Anterior cingulate cortex (tissue), 58 donors: ENCODE data around the gene DENND4B.
"Not testable (repeated sequence)": the region's sequence is repeated elsewhere in the genome, so short reads cannot be mapped to it uniquely, and the experiment has no call there.

Source experiments
- DNase-seq, 58 donors: peaks; one replicate each; lab custom pipeline; 2025; lab: John Stamatoyannopoulos, UW

The DENND4B gene, protein sequence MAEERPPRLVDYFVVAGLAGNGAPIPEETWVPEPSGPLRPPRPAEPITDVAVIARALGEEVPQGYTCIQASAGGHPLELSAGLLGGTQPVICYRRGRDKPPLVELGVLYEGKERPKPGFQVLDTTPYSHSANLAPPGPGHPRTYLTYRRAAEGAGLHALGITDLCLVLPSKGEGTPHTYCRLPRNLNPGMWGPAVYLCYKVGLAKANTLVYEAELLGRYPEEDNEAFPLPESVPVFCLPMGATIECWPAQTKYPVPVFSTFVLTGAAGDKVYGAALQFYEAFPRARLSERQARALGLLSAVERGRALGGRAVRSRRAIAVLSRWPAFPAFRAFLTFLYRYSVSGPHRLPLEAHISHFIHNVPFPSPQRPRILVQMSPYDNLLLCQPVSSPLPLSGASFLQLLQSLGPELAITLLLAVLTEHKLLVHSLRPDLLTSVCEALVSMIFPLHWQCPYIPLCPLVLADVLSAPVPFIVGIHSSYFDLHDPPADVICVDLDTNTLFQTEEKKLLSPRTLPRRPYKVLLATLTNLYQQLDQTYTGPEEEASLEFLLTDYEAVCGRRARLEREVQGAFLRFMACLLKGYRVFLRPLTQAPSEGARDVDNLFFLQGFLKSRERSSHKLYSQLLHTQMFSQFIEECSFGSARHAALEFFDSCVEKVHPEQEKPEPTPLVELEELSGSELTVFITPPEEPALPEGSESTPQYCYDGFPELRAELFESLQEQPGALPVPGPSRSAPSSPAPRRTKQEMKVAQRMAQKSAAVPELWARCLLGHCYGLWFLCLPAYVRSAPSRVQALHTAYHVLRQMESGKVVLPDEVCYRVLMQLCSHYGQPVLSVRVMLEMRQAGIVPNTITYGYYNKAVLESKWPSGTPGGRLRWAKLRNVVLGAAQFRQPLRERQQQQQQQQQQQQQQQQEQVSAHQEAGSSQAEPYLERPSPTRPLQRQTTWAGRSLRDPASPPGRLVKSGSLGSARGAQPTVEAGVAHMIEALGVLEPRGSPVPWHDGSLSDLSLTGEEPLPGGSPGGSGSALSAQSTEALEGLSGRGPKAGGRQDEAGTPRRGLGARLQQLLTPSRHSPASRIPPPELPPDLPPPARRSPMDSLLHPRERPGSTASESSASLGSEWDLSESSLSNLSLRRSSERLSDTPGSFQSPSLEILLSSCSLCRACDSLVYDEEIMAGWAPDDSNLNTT (N-terminal part only)

DNA sequence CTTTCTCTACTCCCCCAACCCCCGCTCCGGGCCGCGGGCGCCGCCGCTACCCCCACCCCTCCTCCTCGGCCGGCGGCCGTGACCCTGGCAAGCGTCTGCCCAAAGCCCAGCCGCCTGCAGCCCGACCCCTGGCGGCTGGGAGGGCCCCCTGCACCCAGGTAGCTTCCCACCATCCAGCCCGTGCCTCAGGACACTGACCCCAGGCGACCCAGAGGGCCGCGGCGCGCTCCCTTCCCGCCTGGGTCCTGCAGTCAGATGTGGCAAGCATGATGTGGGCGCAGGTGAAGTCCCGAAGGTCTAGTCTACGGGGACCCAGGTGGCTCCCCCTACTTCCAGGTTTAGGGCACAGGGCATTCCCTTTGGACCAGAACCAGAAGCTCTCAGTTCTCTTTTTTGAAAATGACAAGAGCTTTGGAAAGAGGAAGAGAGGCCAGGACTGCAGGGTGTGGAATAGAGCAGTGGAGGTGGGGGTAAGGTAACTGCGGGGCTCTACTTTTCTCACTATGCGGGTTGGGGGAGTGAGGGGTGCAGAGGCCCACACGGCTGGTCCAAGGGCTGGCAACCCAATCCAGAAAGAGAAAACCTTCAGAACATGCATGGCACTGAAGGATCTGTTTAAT lies at the start of gene DENND4B:
Gene DENND4B, minus strand, starts transcription at position 97 of the 620 bp plus-strand sequence. CDS start 2,344 bp downstream, outside the sequence.
- DNase-seq = peak in 54 of 58 donors; percentile 24 to 83 (median 68)

DNA sequence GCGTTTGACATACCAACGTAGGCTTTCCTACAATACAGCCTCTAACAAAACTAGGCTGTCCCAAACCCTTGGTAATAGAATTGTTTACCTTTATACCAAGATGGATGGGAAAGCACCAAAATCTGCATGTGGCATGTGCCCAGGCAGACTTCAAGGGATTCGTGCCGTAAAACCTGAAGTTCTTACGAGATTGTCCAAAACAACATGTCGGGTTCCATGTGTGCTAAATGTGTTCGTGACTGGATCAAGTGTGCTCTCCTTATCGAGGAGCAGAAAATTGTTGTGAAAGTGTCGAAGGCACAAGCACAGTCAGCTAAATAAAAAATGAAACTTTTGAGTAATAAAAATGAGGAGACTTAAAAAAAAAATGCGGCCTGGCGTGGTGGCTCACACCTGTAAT lies 49.1 kb upstream of the DENND4B start:
- DNase-seq = no peak

DNA sequence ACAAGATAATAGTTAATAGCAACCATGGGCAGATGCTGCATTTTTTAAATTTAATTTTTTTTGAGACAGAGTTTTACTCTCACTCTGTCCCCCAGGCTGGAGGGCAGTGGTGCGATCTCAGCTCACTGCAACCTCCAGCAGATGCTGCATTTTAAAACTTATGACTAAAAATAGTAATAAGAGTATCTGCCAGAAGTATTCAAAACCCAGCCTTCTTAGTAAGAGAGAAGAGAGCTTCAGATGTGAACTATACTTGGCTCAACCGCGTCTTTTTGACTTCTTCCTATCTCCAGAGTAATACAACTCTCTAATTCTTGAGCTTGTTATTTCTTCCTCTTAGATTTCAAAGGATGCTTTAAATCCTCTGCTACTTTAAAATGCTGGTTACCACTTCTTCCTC lies 48.7 kb upstream of the DENND4B start:
- no peak for DNase-seq

DNA sequence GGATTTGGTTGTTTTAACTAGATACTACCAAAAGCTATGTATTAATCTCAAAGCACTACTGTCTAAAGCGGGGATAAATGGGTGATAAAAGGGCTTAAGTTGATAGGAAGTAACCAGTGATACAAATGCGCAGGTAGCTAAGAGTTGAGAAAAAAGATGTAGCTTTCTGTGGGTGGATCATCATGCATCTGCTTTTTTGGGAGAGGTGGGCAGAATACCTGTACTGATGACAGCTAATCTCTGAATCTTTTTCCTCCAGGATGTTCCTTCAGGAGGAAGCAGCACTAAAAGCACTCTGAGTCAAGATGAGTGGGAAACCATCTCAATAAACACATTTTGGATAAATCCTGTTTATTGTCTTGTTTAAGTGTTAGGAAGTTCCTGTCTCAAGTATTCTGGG lies 45.3 kb upstream of the DENND4B start:
- DNase-seq = no peak

DNA sequence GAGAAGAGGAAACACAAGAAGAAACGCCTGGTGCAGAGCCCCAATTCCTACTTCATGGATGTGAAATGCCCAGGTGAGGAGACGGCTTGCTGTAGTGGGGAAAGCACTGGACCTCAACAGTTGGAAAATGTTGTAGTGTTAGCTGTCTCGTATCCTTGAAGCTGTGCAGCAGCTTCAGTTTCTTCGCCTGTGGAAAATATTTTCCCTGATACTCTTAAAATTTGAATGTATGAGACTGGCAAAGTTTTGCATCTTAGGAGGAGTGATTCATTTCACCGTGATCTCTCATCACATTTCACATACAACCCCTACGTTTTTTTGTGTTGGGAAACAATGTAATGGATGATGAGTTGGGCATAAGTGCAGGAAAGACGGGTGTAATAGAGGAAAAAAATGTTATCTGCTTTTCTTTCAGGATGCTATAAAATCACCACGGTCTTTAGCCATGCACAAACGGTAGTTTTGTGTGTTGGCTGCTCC lies 44.7 kb upstream of the DENND4B start:
- DNase-seq = no peak

DNA sequence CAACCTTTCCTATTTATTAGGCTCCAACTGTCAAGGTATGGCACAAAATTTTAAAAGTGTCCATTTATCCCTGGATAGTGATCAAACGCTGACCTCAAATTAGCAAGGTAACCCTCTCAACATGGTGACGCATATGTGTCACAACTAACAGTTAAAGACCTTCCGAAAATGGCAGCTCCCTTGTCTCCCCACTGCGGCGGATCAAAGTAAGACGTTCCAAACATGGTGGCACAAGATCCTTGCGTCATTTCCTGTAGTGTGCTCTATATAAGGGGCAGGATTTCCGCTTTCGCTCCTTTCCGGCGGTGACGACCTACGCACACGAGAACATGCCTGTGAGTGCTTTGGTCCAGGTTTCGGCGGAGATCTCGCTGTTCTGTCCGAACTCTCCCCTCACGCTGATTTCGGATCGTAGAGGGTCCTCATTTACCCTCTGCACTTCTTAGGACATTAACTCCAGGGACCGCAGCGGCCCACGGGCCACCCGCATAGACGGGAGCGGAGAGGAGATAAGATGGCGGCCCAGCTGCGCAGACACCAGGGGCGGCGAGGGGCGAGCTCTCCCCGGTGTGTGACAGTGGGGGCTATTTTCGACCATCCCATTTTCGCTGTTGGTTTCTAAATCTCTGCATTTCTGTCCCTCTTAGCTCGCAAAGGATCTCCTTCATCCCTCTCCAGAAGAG lies 44.1 kb upstream of the DENND4B start, which contains the start of gene RPS27:
Gene RPS27, plus strand, starts transcription at position 295 of the 683 bp plus-strand sequence. Its CDS starts 35 bp downstream, at position 330.
- peak; percentile 22 to 96 (median 85) for DNase-seq

DNA sequence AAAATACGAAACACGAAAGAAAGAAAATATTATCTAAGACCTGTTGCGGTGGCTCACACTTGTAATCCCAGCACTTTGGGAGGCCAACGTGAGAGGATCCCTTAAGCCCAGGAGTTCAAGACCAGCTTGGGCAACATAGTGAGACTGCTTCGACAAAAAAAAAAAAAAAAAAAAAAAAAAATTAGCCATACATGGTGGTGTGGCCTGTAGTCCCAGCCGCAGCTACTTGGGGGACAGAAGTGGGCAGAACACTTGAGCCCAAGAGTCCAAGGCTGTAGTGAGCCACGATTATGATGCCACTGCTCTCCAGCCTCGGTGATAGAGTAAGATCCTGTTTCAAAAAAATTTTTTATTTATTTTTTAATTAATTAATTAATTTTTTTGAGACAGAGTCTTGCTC lies 41.1 kb upstream of the DENND4B start:
- no peak for DNase-seq

DNA sequence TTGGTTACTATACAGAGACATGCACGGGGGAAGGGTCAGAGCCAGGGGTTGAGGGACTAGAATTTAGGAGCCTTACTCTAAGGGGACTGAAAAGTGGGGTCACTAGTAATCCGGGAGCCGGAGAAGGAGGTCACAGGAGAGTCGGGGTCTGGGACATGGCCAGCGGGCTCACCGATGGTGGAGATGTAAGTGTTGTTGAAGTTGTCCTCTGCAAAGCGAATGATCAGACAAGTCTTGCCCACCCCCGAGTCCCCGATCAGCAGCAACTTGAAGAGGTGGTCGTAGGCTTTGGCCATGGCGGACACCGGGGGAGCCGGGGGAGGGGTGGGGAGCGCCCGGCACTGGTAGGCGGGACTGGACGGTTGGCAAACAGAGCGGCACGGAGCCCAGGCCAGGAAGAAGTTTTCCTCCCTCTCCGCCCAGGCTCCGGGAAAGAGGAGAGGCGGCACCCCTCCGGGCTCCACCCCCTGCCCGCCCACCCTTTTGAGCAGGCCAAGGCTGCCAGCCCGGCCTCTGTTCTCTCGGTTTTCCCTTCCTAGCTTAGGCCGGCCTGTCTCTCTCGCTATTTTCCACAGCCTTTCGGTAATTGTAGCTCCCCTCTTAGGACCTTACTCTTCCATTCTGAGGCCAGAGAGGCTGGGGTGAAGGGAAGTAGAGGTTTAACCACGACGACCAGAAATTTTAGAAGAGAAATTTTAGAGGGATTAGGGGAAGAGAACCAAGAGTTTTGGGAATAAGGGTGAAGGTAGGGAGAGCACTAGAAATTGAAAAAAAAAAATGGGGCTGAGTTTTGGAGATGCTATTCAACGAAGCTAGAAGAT lies 39.6 kb upstream of the DENND4B start, which contains the start of gene RAB13:
Gene RAB13, minus strand, starts transcription at position 399 of the 821 bp plus-strand sequence. Its CDS starts 103 bp downstream, at position 296.
- DNase-seq = peak in 55 of 58 donors; percentile 3 to 82 (median 55)

DNA sequence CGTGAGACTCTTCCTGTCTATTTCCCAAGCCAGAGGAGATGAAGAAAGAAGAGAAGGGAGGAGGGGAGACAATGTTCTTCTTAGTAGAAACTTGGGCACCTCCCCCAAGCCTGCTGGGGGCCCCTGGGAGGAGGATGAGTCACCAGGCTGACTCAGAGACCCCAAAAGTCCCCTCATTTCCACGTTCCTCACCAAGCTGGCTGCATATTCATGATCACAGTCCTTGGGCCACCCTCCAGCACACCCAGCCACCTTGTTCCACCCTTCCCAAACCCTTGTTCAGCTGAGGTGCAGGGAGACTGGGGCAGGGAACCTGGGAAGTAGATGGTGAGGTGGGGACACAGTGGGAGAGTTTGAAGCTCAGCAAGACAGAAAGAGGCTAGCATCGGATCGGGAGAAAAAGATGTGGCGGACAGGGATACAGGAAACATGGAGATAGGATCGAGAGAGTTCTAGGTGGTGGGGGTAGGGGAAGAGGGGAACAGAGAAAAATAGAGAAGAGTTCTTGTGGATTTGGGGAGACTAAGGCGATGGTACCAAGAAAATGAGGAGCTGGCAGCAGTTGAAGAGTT lies 38.9 kb upstream of the DENND4B start:
- DNase-seq = peak in 4 of 58 donors; percentile 12 to 38 (median 14)

DNA sequence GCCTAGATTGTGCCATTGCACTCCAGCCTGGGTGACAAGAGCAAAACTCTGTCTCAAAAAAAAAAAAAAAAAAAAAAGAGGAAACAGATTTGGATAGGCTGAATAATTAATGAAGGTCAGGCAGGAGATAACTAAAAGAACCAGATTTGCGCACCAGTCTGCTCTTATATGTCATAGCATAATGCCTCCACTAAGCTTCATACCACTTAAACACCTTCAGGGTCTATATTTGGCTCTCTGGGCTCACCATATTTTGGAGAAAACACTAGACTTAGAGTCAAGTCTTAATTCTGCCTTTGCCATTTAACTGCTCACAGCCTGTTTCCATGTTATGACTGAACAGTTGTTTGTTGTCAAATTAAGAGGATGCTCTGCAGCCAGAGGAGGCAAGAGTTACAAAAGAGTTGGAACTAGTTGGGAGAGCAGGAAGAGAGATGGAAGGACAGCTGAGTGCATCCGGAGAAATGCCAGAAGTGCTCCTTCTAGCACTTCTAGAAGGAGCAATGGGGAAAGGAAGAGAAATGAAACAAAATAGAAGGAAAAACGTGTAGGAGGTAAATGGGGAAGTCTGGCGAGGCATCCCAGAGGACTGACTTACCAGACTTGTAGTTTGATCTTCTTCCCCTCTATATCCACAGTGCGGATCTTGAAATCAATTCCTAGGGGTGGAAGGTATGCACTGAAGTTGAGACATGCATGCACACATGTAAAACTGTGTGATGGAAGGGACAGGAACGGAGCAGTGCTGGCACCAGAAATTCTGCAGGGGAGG lies 37.8 kb upstream of the DENND4B start:
- no peak for DNase-seq

DNA sequence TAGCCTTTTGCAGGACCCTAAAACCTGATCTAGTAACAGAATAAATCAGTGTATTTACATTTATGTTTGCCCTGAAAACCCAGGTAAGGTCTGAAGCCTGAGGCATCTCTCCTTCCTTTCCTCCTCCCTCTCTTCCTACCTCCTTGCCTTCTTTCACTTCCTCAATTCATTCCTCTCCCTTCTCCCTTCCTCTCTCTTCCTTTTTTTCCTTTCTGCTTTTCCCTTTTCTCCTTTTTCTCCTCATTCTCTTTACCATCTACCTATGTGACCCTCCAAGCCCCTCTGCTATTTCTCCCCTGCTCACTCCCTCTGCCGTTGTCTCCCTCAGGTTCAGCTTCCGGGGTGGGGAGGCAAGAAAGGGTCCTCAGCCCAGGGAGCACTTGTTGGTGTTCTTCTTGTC lies 35.2 kb upstream of the DENND4B start:
- not testable (repeated sequence) for DNase-seq

DNA sequence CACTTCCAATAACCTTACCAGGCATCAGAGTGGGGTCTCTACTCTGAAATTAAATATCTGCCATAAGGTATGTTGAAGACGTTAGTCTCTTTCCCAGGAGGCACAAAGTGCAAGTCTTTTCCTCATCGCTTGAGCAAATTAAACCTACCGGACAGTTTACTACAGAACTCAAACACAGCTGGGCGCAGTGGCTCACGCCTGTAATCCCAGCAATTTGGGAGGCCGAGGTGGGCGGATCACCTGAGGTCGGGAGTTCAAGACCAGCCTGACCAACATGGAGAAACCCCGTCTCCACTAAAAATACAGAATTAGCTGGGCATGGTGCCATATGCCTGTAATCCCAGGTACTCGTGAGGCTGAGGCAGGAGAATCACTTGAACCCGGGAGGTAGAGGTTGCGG lies 32.6 kb upstream of the DENND4B start:
- not testable (repeated sequence) for DNase-seq

DNA sequence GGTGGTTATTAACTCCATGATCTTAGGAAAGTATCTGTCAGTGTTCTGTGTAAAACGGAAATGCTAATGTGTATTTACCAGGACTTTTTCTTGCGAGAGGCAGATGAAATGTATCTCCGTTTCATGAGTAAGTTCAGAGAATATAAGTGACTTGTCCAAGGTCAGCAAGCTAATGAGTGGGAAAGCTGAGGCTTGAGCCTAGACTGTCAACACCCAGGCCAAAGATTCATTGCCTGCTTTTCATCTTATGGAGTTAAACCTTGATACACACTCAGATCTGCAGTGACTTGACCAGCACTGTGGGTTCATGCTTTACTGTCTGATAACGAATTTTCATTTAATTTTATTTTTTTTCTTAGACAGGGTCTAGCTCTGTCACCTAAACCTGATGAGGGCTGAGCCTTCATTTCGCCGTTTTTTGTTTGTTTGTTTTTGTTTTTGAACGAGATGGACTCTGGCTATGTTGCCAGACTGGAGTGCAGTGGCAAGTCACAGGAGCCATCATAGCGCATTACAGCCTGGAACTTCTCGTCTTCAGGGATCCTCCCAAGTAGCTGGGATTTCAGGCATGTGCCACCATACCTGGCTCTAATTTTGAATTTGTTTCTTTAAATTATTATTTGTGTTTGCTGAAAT lies 31.9 kb upstream of the DENND4B start:
- DNase-seq = no peak

DNA sequence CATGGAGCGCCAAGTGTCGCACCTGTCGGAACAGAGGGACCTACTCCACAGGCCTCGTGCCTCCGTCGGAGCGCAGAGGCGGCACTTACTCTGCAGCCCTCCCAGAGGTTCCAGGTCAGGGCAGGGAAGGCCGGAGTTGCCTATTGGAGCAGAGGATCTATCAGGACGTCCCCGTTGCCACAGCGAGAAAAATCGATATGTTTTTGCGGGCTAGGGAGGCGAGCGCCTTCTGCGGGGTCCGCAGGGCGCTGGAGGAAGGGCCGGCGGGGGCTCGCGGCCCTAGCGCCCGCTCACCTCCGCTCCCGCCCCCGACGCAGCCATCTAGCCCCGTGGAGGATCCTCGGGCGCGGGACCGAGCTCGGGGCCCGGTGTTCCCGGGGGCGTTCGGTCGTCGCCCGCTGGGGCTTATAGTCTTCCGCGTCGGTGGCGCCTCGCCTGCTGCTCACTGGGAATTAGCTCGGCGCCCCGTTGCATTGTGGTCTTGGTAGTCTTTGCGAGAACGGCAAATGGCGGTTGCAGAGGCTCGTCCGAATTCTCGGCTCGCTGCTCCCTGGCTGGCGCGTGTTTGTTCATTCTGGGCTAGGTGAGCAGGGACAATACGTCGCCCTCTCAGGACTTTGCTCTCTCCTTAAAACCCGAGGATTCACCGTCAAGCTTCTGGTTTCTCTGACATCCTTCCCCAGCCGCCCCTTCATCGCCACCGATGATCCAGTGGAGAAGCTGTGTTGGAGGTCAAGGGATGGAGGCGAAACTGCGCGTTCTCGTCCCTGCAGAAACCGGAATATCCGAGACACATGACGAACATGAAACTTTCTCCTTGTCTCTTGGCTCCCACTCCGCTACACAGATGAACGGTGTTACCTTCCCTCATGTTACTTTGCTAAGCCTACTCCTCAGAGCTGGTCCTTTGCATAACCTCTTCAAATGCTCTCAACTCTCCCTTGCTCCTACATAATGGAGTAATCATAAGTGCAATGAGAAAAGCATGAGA lies 31.0 kb upstream of the DENND4B start, which contains the start of gene JTB:
Gene JTB, minus strand, starts transcription at position 425 of the 991 bp plus-strand sequence. Its CDS starts 422 bp downstream, at position 3.
- peak in 57 of 58 donors; percentile 57 to 95 (median 83) for DNase-seq

DNA sequence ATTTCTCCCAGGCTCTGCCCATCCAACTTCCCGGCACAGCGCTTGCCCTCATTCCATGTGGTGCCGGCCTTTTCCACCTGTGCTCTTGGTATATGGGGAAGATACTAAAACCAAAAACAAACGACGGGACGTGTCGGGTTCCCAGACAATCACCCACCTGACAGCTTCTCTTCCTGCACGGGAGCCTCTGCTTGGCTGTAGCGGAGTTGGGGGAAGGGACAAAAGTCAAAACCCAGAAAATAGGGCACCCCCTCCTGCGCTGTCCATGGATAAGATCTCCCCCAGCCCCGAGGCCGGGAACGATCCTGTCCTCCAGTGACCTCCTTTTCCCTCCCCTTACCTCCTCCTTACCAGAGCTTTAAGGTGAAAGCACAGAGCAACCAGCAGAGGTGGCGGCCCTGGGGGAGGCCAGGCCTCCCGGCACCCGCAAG lies 30.3 kb upstream of the DENND4B start:
- DNase-seq = peak in 2 of 58 donors; percentile 41 to 46
